ENCODE measurements around the gene NHLRC4. TPM values are rescaled to one million over a fixed set of nuclear protein-coding genes. Genes with fewer than 3 reads are reported as not detected.

Gene NHLRC4
- total and polyA plus RNA-seq, 2 donors (not counting 1 experiment from before 2014, with no cell fraction given) = 2.2 to 4.2 TPM

- Mint-ChIP-seq H3K4me3 (no peak overlapping the region), H3K4me1 (peaks cover 10% of the 10 kb centered on the region), H3K27ac (no peak overlapping the region), H3K27me3 (no peaks in the 10 kb centered on the region), H3K9me3 (ENCODE audit: insufficient read depth) (no peaks in the 10 kb centered on the region)
- intact Hi-C loops (cut with micrococcal nuclease) = no loop called here
- ATAC-seq (ENCODE audit: low read depth) (no peak), DNase-seq (no peak)
- H3K4me3 ChIP-seq (ENCODE audit: control extremely low read depth in 1 of 5, extremely low read depth in 1 of 5, insufficient read depth in 1 of 5, low read depth in 2 of 5, low read length in 4 of 5) = no peak overlapping the region
- no peak overlapping the region for H3K4me2 ChIP-seq (replicated peaks; ENCODE audit: low read depth, low read length, poor library complexity, severe bottlenecking)
- WGBS (ENCODE audit: insufficient coverage) = 78% methylated on average over 18 of the region's 21 CpGs
- POLR2A ChIA-PET = no interaction called here
- CTCF ChIA-PET = interaction anchor here (0.8 to 1.2 kb wide), 3 partner anchors 17 to 184 kb away, joined by 3 to 4 read pairs (median 3); no protein-coding TSS in a partner anchor
- H3K9ac ChIP-seq (ENCODE audit: low read length) = no peak overlapping the region
- H3K9me3 ChIP-seq (ENCODE audit: control extremely low read depth in 1 of 3, control insufficient read depth in 2 of 3, insufficient read depth in 1 of 3, low read length in 2 of 3) = no peaks in the 10 kb centered on the region
- no peaks in the 10 kb centered on the region for H3K27me3 ChIP-seq (replicated peaks in 1 of 4; ENCODE audit: control extremely low read depth in 1 of 4, control insufficient read depth in 3 of 4, insufficient read depth in 4 of 4, low read length in 3 of 4)
- no peak overlapping the region for H2AFZ ChIP-seq (ENCODE audit: insufficient read depth, low read depth, low read length, poor library complexity, severe bottlenecking)
- peaks cover 0 to 5% of the 10 kb centered on the region in 2 experiments for H3K36me3 ChIP-seq (replicated peaks in 1 of 2; ENCODE audit: control extremely low read depth in 1 of 2, control insufficient read depth in 1 of 2, extremely low read depth in 1 of 2, insufficient read depth in 2 of 2, low read length in 1 of 2)
- H3K4me1 ChIP-seq (ENCODE audit: control insufficient read depth in 2 of 2, insufficient read depth in 2 of 2, low read length in 2 of 2) = peaks cover 0 to 8% of the 10 kb centered on the region in 2 donors
- no peak overlapping the region for H3K27ac ChIP-seq (ENCODE audit: low read length in 2 of 2)
- H4K20me1 ChIP-seq (ENCODE audit: control insufficient read depth, insufficient read depth, low read length, poor library complexity, severe bottlenecking) = no peaks in the 10 kb centered on the region
- TF ChIP-seq EZH2 (IDR thresholded peaks at IDR 0.05; ENCODE audit: borderline replicate concordance, insufficient read depth, low read depth, low read length, poor library complexity, severe bottlenecking) (no peak), CTCF (IDR thresholded peaks at IDR 0.05) (no peak)
- H3K79me2 ChIP-seq (ENCODE audit: control insufficient read depth, insufficient read depth, low read length) = no peaks in the 10 kb centered on the region
Measured at GRCh38 chr16:576197-576822, 9.5 kb downstream of the NHLRC4 start.

GRCh38 chr16:576823-577201 is 10.0 kb downstream of the NHLRC4 start:
- Mint-ChIP-seq H3K27me3 (no peaks in the 10 kb centered on the region), H3K9me3 (ENCODE audit: insufficient read depth) (no peaks in the 10 kb centered on the region), H3K4me3 (no peak overlapping the region), H3K4me1 (peaks cover 5% of the 10 kb centered on the region), H3K27ac (no peak overlapping the region)
- POLR2A ChIA-PET = interaction anchor here (0.7 kb wide), 1 partner anchor 832 kb away, joined by 5 read pairs; no protein-coding TSS in a partner anchor
- H3K27me3 ChIP-seq (replicated peaks in 1 of 4; ENCODE audit: control extremely low read depth in 1 of 4, control insufficient read depth in 3 of 4, insufficient read depth in 4 of 4, low read length in 3 of 4) = no peaks in the 10 kb centered on the region
- intact Hi-C loops (cut with micrococcal nuclease) = no loop called here
- DNase-seq (no peak), ATAC-seq (ENCODE audit: low read depth) (no peak)
- no peak overlapping the region for H2AFZ ChIP-seq (ENCODE audit: insufficient read depth, low read depth, low read length, poor library complexity, severe bottlenecking)
- no peaks in the 10 kb centered on the region for H4K20me1 ChIP-seq (ENCODE audit: control insufficient read depth, insufficient read depth, low read length, poor library complexity, severe bottlenecking)
- TF ChIP-seq CTCF (IDR thresholded peaks at IDR 0.05) (no peak), EZH2 (IDR thresholded peaks at IDR 0.05; ENCODE audit: borderline replicate concordance, insufficient read depth, low read depth, low read length, poor library complexity, severe bottlenecking) (no peak)
- H3K4me3 ChIP-seq (ENCODE audit: control extremely low read depth in 1 of 5, extremely low read depth in 1 of 5, insufficient read depth in 1 of 5, low read depth in 2 of 5, low read length in 4 of 5) = no peak overlapping the region
- H3K4me1 ChIP-seq (ENCODE audit: control insufficient read depth in 2 of 2, insufficient read depth in 2 of 2, low read length in 2 of 2) = peaks cover 0 to 8% of the 10 kb centered on the region in 2 donors
- no peak overlapping the region for H3K27ac ChIP-seq (ENCODE audit: low read length in 2 of 2)
- WGBS (ENCODE audit: insufficient coverage) = 19% methylated on average over 3 of the region's 8 CpGs
- H3K9ac ChIP-seq (ENCODE audit: low read length) = no peak overlapping the region
- peaks cover 0 to 5% of the 10 kb centered on the region in 2 experiments for H3K36me3 ChIP-seq (replicated peaks in 1 of 2; ENCODE audit: control extremely low read depth in 1 of 2, control insufficient read depth in 1 of 2, extremely low read depth in 1 of 2, insufficient read depth in 2 of 2, low read length in 1 of 2)
- CTCF ChIA-PET = interaction anchor here (0.7 to 1.2 kb wide), 4 partner anchors 17 to 185 kb away, joined by 3 to 4 read pairs (median 3); no protein-coding TSS in a partner anchor
- H3K9me3 ChIP-seq (ENCODE audit: control extremely low read depth in 1 of 3, control insufficient read depth in 2 of 3, insufficient read depth in 1 of 3, low read length in 2 of 3) = no peaks in the 10 kb centered on the region
- H3K79me2 ChIP-seq (ENCODE audit: control insufficient read depth, insufficient read depth, low read length) = no peaks in the 10 kb centered on the region
- H3K4me2 ChIP-seq (replicated peaks; ENCODE audit: low read depth, low read length, poor library complexity, severe bottlenecking) = no peak overlapping the region
